GM03348 (cell line): ENCODE results near the gene PRPF6.
"Not testable (repeated sequence)": the region's sequence is repeated elsewhere in the genome, so short reads cannot be mapped to it uniquely, and the experiment has no call there.

Experiments
- DNase-seq: peaks from one replicate; pipeline ENCODE4 v3.0.0; 2012; ENCODE audit warnings: low spot score

PRPF6 gene

GRCh38 chr20:63960654-63961621, 20.0 kb upstream of the PRPF6 start:
- not testable (repeated sequence) for DNase-seq

- no peak for DNase-seq
These were observed 19.1 kb upstream of the PRPF6 start for GRCh38 chr20:63961664-63962425.

- no peak for DNase-seq
These were observed 18.2 kb upstream of the PRPF6 start for GRCh38 chr20:63962426-63963347.

GRCh38 chr20:63963348-63963741, 17.6 kb upstream of the PRPF6 start:
- DNase-seq: no peak

- no peak for DNase-seq
These were observed 17.1 kb upstream of the PRPF6 start for GRCh38 chr20:63963784-63964301.

- DNase-seq: no peak
These were observed 16.5 kb upstream of the PRPF6 start for GRCh38 chr20:63964412-63964811.

- DNase-seq: no peak
These were observed 14.6 kb upstream of the PRPF6 start for GRCh38 chr20:63966172-63966943.

GRCh38 chr20:63966944-63967322, 14.0 kb upstream of the PRPF6 start:
- DNase-seq: no peak

GRCh38 chr20:63967330-63968135, 13.4 kb upstream of the PRPF6 start:
- DNase-seq: no peak

GRCh38 chr20:63968136-63968927, 12.6 kb upstream of the PRPF6 start:
- no peak for DNase-seq

- DNase-seq: peak; percentile 56
These were observed 11.8 kb upstream of the PRPF6 start for GRCh38 chr20:63968928-63969760.

GRCh38 chr20:63969838-63970713, 10.9 kb upstream of the PRPF6 start, which contains the start of gene ZNF512B:
TSS of gene ZNF512B (minus strand) at chr20:63969930. CDS start at chr20:63967950, 1,980 bp downstream.
- DNase-seq: peak; percentile 97

- no peak for DNase-seq
These were observed 10.1 kb upstream of the PRPF6 start for GRCh38 chr20:63970714-63971431.

- DNase-seq: not testable (repeated sequence)
These were observed 9.0 kb upstream of the PRPF6 start for GRCh38 chr20:63971960-63972311.

GRCh38 chr20:63972312-63973159, 8.4 kb upstream of the PRPF6 start:
- DNase-seq: no peak

GRCh38 chr20:63973160-63973479, 7.8 kb upstream of the PRPF6 start:
- DNase-seq: no peak
